Trophoblast cell (in vitro differentiated cells and primary cell): ENCODE measurements around the gene ARSG.
A peak's percentile ranks its signal among the peaks of the same experiment; 100 is the strongest.

Experiments
- DNase-seq, 2 donors: peaks; one replicate each; pipeline ENCODE4 v3.0.0-alpha.2; 2016
- H2AFZ ChIP-seq: 2 replicates; pipeline ENCODE4 v1.6.1; 2013; ENCODE audit warnings: low read length, moderate library complexity, mild to moderate bottlenecking; ENCODE audit not compliant: insufficient read depth, poor library complexity
- H2AK5ac ChIP-seq: 2 replicates; pipeline ENCODE4 v1.6.1; 2013; ENCODE audit warnings: mild to moderate bottlenecking, low read length
- H2BK120ac ChIP-seq: 2 replicates; pipeline ENCODE4 v1.6.1; 2013; ENCODE audit warnings: low read length, mild to moderate bottlenecking, moderate library complexity; ENCODE audit not compliant: insufficient read depth, poor library complexity
- H2BK12ac ChIP-seq: 2 replicates; pipeline ENCODE4 v1.6.1; 2013; ENCODE audit warnings: mild to moderate bottlenecking, low read length, moderate library complexity
- H2BK5ac ChIP-seq: 2 replicates; pipeline ENCODE4 v1.6.1; 2013; ENCODE audit warnings: low read length, low read depth, moderate library complexity, mild to moderate bottlenecking; ENCODE audit not compliant: poor library complexity
- H3K14ac ChIP-seq: 2 replicates; pipeline ENCODE4 v1.6.1; 2013; ENCODE audit warnings: mild to moderate bottlenecking, low read length
- H3K18ac ChIP-seq: 2 replicates; pipeline ENCODE4 v1.6.1; 2013; ENCODE audit warnings: mild to moderate bottlenecking, low read length
- H3K23ac ChIP-seq: 2 replicates; pipeline ENCODE4 v1.6.1; 2013; ENCODE audit warnings: low read length
- H3K27ac ChIP-seq: 2 replicates; pipeline ENCODE4 v1.5.1; 2013; ENCODE audit warnings: low read depth, mild to moderate bottlenecking, inconsistent platforms, low read length, moderate library complexity
- H3K27me3 ChIP-seq: 2 replicates; pipeline ENCODE4 v1.6.1; 2013; ENCODE audit warnings: inconsistent platforms, mild to moderate bottlenecking, low read length, moderate library complexity; ENCODE audit not compliant: insufficient read depth
- H3K36me3 ChIP-seq, 2 experiments: 1 replicate in 1 of 2; 2 replicates in 1 of 2; pipeline ENCODE4 v1.6.1; 2013; ENCODE audit warnings: low read length in 2 of 2, mild to moderate bottlenecking in 2 of 2, moderate library complexity in 1 of 2; ENCODE audit not compliant: insufficient read depth in 2 of 2, control insufficient read depth in 1 of 2
- H3K4ac ChIP-seq: 2 replicates; pipeline ENCODE4 v1.6.1; 2013; ENCODE audit warnings: low read depth, mild to moderate bottlenecking, low read length, moderate library complexity
- H3K4me1 ChIP-seq, 2 experiments: 1 replicate in 1 of 2; 2 replicates in 1 of 2; pipeline ENCODE4 v1.6.1; 2013; ENCODE audit warnings: low read length in 2 of 2, mild to moderate bottlenecking in 2 of 2, moderate library complexity in 1 of 2; ENCODE audit not compliant: insufficient read depth in 2 of 2, control insufficient read depth in 1 of 2
- H3K4me2 ChIP-seq: 2 replicates; pipeline ENCODE4 v1.6.1; 2013; ENCODE audit warnings: inconsistent platforms, mild to moderate bottlenecking, low read length, moderate library complexity
- H3K4me3 ChIP-seq: 2 replicates; pipeline ENCODE4 v1.5.1; 2013; ENCODE audit warnings: mild to moderate bottlenecking, low read depth, low read length, inconsistent platforms
- H3K79me1 ChIP-seq: one replicate; pipeline ENCODE4 v1.6.1; 2013; ENCODE audit warnings: low read length
- H3K79me2 ChIP-seq: 2 replicates; pipeline ENCODE4 v1.6.1; 2013; ENCODE audit warnings: low read length, mild to moderate bottlenecking; ENCODE audit not compliant: control insufficient read depth, insufficient read depth, poor library complexity
- H3K9ac ChIP-seq: 2 replicates; pipeline ENCODE4 v1.6.1; 2013; ENCODE audit warnings: mild to moderate bottlenecking, low read length
- H3K9me3 ChIP-seq: 2 replicates; pipeline ENCODE4 v1.6.1; 2013; ENCODE audit warnings: low read depth, mild to moderate bottlenecking, control low read depth, inconsistent platforms, low read length; ENCODE audit not compliant: insufficient read depth
- H4K12ac ChIP-seq: 2 replicates; pipeline ENCODE4 v1.6.1; 2013; ENCODE audit warnings: low read depth, mild to moderate bottlenecking, low read length, moderate library complexity
- H4K8ac ChIP-seq: 2 replicates; pipeline ENCODE4 v1.6.1; 2013; ENCODE audit warnings: low read depth, mild to moderate bottlenecking, low read length, moderate library complexity
- H4K91ac ChIP-seq: one replicate; pipeline ENCODE4 v1.6.1; 2013; ENCODE audit warnings: low read depth, mild to moderate bottlenecking, low read length, moderate library complexity
- WGBS: extraction: QIAGEN DNeasy Blood & Tissue Kit; methylation state at CpG from one replicate; pipeline ENCODE4 v1.1.7; 2013; ENCODE audit warnings: missing lambda C conversion rate; ENCODE audit not compliant: insufficient read length, insufficient coverage; ENCODE audit errors: extremely low coverage; 5-methylcytosine and 5-hydroxymethylcytosine counted together

Gene ARSG

DNA sequence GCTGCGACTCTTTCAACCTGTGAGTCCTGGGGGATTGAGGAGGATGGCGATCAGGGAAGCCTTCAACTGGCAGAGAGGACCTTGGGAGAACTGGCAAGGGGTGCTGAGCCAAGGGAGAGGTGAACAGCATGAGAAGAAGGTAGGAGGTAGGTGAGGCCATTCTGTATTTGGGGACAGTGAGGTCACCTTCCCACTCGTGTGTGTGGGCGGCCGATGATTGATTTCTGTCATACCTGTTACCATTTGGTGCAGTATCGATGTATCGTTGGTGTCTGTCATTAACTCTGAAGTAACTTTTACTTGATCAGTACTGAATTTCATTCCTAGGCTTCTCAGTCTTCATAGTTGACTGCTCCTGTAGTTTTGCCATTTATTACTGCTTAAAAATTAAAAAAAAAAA, 3.8 kb downstream of the ARSG start:
- no peak overlapping the region for H3K4me2 ChIP-seq
- H3K18ac ChIP-seq, result no peak overlapping the region
- WGBS, result no CpG with 5 or more reads among the region's 7 CpGs
- no peaks in the 10 kb centered on the region for H3K36me3 ChIP-seq
- H2AFZ ChIP-seq, result no peak overlapping the region
- no peak overlapping the region for H2BK5ac ChIP-seq
- H3K14ac ChIP-seq, result peak overlapping the region; percentile 12
- no peak overlapping the region for H2AK5ac ChIP-seq
- no peak for DNase-seq
- no peak overlapping the region for H3K23ac ChIP-seq
- H3K79me1 ChIP-seq, result peaks cover 26% of the 10 kb centered on the region
- H2BK12ac ChIP-seq, result no peak overlapping the region
- H3K4ac ChIP-seq, result peak overlapping the region; percentile 4
- H2BK120ac ChIP-seq, result peak overlapping the region; percentile 10
- no peak overlapping the region for H4K12ac ChIP-seq
- no peaks in the 10 kb centered on the region for H3K9me3 ChIP-seq
- peak overlapping the region; percentile 25 for H4K91ac ChIP-seq
- H3K9ac ChIP-seq, result no peak overlapping the region
- no peak overlapping the region for H4K8ac ChIP-seq
- no peak overlapping the region for H3K27ac ChIP-seq
- H3K4me1 ChIP-seq, result peaks cover 13 to 14% of the 10 kb centered on the region in 2 experiments
- H3K4me3 ChIP-seq, result no peak overlapping the region
- H3K79me2 ChIP-seq, result peaks cover 10% of the 10 kb centered on the region
- H3K27me3 ChIP-seq, result no peaks in the 10 kb centered on the region

DNA sequence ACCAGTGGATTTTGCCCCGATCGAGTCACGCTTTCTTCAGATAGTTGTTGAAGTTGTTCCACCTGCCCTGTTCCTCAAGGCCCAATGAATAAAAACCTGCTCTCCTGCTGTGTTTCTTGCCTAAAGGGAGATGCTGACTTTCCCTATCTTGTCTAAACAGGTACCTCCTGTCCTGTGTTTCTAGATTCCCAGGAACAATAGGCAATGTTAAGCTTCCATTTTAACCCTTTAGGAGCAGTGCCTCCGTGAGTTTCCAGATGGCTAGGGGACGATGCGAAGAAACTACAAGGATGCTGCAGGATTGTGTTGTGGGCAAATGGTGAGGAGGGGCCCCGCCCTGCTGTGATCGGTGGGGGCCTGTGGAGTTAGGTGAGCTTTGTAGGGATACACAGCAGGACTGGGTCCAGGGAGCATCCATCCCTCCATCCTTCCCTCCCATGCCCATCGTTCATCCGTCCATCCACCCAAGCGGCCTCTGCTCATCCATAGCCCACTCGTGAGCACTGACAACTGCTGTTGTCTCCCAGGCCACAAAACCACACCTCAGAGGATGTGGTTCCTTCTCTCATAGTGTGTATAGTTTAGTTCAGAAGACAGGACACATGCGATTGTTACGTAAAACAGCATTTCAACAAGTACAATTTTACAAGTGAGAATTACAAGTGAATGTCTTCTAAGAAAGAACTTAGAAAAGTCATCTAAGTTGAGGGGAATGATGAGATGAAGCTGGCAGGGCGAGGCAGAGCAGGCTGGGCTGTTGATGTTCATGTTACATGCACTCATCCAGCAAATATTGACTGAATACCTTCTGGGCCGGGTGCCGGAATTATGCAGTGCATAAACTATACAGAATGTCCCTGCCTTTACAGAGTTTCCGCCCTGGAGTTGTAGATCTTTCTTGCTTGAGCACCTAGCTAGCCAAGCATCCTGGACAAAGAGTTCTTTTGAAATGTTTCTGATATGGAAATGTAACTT, 5.2 kb downstream of the ARSG start:
- Histone ChIP-seq H3K23ac (no peak overlapping the region), H2AK5ac (peak overlapping the region; percentile 11), H2AFZ (no peak overlapping the region), H3K27me3 (no peaks in the 10 kb centered on the region), H4K12ac (no peak overlapping the region), H3K4me3 (no peak overlapping the region), H3K4ac (no peak overlapping the region), H2BK12ac (peak overlapping the region; percentile 34), H2BK5ac (peak overlapping the region; percentile 29), H3K18ac (peak overlapping the region; percentile 68), H3K14ac (no peak overlapping the region), H3K36me3 (no peaks in the 10 kb centered on the region), H3K79me2 (peaks cover 2% of the 10 kb centered on the region), H3K27ac (no peak overlapping the region), H3K4me2 (no peak overlapping the region), H3K79me1 (peaks cover 17% of the 10 kb centered on the region), H4K8ac (no peak overlapping the region), H3K9ac (no peak overlapping the region), H3K9me3 (no peaks in the 10 kb centered on the region), H2BK120ac (peak overlapping the region; percentile 39), H4K91ac (peak overlapping the region; percentile 16), H3K4me1 (peaks cover 14 to 18% of the 10 kb centered on the region in 2 experiments)
- WGBS, result no CpG with 5 or more reads among the region's 18 CpGs
- DNase-seq, result no peak

DNA sequence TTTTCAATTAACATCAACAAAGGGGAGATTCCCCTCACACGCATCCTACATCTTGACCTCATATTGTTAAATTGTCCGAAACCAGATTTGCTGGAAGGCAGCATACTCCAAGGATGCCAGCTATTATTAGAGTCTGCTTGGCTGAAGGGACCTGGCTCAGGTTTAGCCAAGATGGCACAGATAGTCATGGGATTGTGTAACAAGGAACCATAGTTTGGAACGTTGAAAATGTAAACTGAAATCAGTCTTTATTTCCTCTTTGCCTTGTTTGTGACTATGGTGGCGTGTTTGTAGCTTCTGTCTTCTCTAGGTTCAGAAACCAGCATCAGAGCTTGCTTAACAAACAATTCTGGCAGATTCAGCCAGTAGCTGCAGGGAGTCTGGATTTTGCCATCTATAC, 5.9 kb downstream of the ARSG start:
- Histone ChIP-seq H2AK5ac (no peak overlapping the region), H3K79me2 (no peaks in the 10 kb centered on the region), H3K18ac (no peak overlapping the region), H3K4me2 (no peak overlapping the region), H3K4ac (no peak overlapping the region), H3K4me1 (peaks cover 20 to 24% of the 10 kb centered on the region in 2 experiments), H3K27me3 (no peaks in the 10 kb centered on the region), H3K36me3 (no peaks in the 10 kb centered on the region), H3K27ac (no peak overlapping the region), H2BK12ac (no peak overlapping the region), H2AFZ (no peak overlapping the region), H4K12ac (no peak overlapping the region), H3K9me3 (no peaks in the 10 kb centered on the region), H3K23ac (no peak overlapping the region), H3K9ac (no peak overlapping the region), H4K91ac (no peak overlapping the region), H3K14ac (no peak overlapping the region), H3K79me1 (peaks cover 17% of the 10 kb centered on the region), H2BK120ac (no peak overlapping the region), H2BK5ac (no peak overlapping the region), H3K4me3 (no peak overlapping the region), H4K8ac (no peak overlapping the region)
- peak in 1 of 2 donors; percentile 67 for DNase-seq
- no CpG with 5 or more reads among the region's 4 CpGs for WGBS

DNA sequence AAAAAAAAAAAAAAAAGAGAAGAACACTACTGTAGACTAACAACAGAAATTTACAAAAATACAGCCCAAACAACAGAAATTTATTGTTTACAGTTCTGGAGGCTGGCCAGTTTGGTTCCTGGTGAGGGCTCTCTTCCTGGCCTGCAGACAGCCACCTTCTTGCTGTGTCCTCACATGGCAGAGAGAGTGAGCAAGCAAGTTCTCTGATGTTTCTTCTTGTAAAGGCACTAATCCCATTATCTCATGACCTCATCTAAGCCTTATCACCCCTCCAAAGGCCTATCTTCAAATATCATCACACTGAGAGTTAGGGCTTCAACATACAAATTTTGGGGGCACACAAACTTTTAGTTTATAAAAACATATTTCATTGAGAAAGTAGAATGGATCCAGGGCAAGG, 7.3 kb downstream of the ARSG start:
- Histone ChIP-seq H3K79me1 (peaks cover 16% of the 10 kb centered on the region), H3K14ac (no peak overlapping the region), H2BK120ac (no peak overlapping the region), H4K12ac (no peak overlapping the region), H3K18ac (no peak overlapping the region), H4K8ac (no peak overlapping the region), H3K27me3 (no peaks in the 10 kb centered on the region), H3K79me2 (no peaks in the 10 kb centered on the region), H3K23ac (no peak overlapping the region), H3K36me3 (no peaks in the 10 kb centered on the region), H3K27ac (no peak overlapping the region), H3K9ac (no peak overlapping the region), H3K4me3 (no peak overlapping the region), H3K4ac (no peak overlapping the region), H2BK12ac (no peak overlapping the region), H2AFZ (no peak overlapping the region), H3K9me3 (no peaks in the 10 kb centered on the region), H3K4me1 (peaks cover 26% of the 10 kb centered on the region in 2 experiments), H4K91ac (no peak overlapping the region), H2AK5ac (no peak overlapping the region), H2BK5ac (no peak overlapping the region), H3K4me2 (no peak overlapping the region)
- DNase-seq, result no peak
